ENCODE results near the gene TMEM38B.
A peak's percentile ranks its signal among the peaks of the same experiment; 100 is the strongest.
"Not testable (repeated sequence)": the region's sequence is repeated elsewhere in the genome, so short reads cannot be mapped to it uniquely, and the experiment has no call there.

TMEM38B gene

DNA sequence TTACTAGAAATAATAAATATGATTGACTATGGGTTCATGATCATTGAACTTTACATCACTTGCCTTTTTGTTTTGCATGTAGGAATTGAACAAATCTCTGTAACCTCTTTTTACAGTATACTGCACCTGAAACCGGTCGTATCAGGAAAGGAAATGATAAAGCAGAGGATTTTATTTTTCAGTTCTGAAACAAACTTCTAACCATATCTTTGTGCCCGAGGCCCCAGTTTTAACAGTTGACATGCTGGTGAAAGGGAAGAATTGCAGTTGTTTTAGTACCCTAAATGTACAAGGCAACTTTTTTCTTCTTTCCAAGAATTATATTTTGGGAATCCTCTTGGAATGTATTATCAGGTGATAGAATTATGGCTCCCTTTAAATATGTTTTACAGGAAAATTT, 27.8 kb downstream of the TMEM38B start:
- no peak for DNase-seq (ENCODE audit: low read depth)

DNA sequence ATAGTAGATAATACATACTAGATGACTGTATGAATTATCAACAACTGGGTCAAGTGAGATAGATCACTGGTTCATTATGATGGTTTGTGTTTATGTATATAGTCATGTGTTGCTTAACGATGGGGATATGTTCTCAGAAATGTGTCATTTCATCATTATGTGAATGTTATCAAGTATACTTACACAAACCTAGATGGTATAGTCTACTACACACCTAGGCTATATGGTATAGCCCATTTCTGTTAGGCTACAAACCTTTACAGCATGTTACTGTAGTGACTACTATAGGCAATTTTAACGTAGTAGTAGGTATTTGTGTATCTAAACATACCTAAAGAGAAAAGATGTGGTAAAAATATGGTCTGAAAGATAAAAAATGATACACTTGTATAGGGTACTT, 31.0 kb downstream of the TMEM38B start:
- no peak for DNase-seq (ENCODE audit: low read depth)

DNA sequence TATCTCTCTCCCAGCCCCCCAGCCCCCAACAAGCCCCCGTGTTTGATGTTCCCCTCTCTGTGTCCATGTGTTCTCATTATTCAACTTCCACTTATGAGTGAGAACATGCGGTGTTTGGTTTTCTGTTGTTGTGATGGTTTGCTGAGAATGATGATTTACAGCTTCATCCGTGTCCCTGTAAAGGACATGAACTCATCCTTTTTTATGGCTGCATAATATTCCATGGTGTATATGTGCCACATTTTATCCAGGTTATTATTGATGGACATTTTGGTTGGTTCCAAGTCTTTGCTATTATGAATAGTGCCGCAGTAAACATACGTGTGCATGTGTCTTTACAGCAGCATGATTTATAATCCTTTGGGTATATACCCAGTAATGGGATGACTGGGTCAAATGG, 33.9 kb downstream of the TMEM38B start:
- not testable (repeated sequence) for DNase-seq (ENCODE audit: low read depth)

GRCh38 chr9:105731420-105731819, 37.1 kb downstream of the TMEM38B start:
- not testable (repeated sequence) for DNase-seq (ENCODE audit: low read depth)

- no peak for DNase-seq (ENCODE audit: low read depth)
These were observed 41.0 kb downstream of the TMEM38B start for GRCh38 chr9:105735366-105735765.

DNA sequence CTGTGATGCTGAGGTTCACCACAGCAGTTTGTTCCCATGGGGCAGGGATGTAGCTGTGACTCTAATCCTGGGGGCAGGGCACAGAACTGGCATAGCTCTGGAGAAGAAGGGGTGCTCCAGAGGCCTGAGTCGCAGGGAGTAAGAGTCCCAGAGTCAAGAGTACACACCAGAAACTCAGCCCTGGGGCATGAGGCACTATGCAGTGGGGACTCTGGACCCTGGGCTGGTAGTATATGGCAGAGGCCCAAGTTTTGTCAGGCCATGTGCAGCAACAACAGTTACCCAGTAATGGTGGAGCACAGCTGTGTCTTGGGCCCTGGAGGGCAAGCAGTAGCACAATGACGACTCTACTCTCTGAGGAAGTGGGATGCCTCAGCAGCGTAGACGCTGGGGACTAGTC, 42.9 kb downstream of the TMEM38B start:
- no peak for DNase-seq (ENCODE audit: low read depth)

DNA sequence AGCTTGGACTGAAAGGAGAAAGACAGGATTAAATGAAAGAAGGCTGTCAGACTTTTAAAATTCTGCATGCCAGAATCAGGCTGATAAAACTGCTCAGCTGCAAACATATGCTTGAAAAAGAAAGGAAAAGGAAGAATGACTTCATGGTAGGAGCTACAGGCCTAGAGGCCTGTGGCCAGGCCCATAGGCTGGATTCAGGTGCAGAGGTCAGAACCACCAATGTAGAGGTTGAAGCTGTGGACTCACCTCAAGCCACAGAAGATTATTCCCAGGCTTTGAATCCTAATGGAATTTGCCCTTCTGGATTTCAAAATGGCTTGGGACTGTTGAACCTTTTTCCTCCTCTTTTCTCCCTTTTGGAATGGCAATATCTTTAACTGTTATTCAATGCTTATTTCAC, 47.7 kb downstream of the TMEM38B start:
- DNase-seq (ENCODE audit: low read depth) = no peak

DNA sequence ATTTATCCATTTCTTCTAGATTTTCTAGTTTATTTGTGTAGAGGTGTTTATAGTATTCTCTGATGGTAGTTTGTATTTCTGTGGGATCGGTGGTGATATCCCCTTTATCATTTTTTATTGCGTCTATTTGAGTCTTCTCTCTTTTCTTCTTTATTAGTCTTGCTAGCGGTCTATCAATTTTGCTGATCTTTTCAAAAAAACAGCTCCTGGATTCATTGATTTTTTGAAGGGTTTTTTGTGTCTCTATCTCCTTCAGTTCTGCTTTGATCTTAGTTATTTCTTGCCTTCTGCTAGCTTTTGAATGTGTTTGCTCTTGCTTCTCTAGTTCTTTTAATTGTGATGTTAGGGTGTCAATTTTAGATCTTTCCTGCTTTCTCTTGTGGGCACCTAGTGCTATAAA, 53.0 kb downstream of the TMEM38B start:
- not testable (repeated sequence) for DNase-seq (ENCODE audit: low read depth)

GRCh38 chr9:105751761-105752160, 57.4 kb downstream of the TMEM38B start:
- DNase-seq (ENCODE audit: low read depth) = no peak

GRCh38 chr9:105757496-105758251, 63.3 kb downstream of the TMEM38B start:
- DNase-seq (ENCODE audit: low read depth) = no peak

GRCh38 chr9:105760053-105760452, 65.7 kb downstream of the TMEM38B start:
- DNase-seq (ENCODE audit: low read depth) = peak; percentile 12

DNA sequence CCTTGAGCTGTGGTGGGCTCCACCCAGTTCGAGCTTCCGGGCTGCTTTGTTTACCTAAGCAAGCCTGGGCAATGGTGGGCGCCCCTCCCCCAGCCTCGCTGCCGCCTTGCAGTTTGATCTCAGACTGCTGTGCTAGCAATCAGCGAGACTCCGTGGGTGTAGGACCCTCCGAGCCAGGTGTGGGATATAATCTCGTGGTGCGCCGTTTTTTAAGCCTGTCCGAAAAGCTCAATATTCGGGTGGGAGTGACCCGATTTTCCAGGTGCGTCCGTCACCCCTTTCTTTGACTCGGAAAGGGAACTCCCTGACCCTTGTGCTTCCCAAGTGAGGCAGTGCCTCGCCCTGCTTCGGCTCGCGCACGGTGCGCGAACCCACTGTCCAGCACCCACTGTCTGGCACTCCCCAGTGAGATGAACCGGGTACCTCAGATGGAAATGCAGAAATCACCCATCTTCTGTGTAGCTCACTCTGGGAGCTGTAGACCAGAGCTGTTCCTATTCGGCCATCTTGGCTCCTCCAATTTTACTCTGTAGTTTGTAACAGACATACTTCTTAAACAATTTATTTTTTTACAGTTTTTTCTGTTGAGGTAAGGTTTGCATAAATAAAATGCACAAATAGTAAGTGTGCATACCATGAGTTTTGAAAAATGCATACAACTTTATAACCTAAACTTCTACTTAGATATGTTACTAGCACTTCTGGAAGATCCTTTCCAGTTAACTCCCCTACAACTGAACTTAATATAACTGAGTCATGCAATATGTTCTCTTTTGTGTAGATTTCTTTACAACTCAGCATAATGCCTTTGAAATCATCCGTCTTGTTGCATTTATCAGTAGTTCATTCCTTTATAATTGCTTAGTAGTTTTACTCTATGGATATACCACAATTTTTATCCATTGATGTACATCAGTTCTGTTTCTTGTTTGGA, 88.5 kb downstream of the TMEM38B start:
- not testable (repeated sequence) for DNase-seq (ENCODE audit: low read depth)

GRCh38 chr9:105783495-105783872, 89.1 kb downstream of the TMEM38B start:
- not testable (repeated sequence) for DNase-seq (ENCODE audit: low read depth)

DNA sequence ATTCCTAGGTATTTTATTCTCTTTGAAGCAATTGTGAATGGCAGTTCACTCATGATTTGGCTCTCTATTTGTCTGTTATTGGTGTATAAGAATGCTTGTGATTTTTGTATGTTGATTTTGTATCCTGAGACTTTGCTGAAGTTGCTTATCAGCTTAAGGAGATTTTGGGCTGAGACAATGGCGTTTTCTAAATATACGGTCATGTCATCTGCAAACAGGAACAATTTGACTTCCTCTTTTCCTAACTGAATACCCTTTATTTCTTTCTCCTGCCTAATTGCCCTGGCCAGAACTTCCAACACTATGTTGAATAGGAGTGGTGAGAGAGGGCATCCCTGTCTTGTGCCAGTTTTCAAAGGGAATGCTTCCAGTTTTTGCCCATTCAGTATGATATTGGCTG, 92.5 kb downstream of the TMEM38B start:
- not testable (repeated sequence) for DNase-seq (ENCODE audit: low read depth)

- DNase-seq (ENCODE audit: low read depth) = no peak
These were observed 121.9 kb downstream of the TMEM38B start for GRCh38 chr9:105816202-105816744.

GRCh38 chr9:105816981-105817380, 122.6 kb downstream of the TMEM38B start:
- DNase-seq (ENCODE audit: low read depth) = no peak

GRCh38 chr9:105818903-105819302, 124.6 kb downstream of the TMEM38B start:
- no peak for DNase-seq (ENCODE audit: low read depth)

DNA sequence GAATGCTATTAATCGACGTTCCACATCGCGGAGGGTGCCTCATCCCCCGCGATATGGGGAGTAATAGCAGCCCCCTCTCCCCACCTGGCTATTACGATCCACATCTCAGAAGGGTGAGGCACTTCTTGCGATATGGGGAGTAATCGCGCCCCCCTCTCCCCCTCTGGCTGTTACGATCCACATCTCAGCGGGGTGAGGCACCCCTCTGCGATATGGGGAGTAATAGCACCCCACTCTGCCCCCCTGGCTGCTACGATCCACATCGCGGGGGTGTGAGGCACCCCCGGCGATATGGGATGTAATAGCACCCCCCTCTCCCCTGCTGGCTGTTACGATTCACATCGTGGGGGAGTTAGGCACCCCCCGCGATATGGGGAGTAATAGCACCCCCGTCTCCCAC, 128.5 kb downstream of the TMEM38B start:
- DNase-seq (ENCODE audit: low read depth) = no peak

Data from ELR (cell line).